ENCODE data around the gene NTRK3.

Gene NTRK3

GRCh38 chr15:87873516-87873915 is 383.0 kb downstream of the NTRK3 start:
- Histone ChIP-seq H3K27ac (ENCODE audit: low read depth, low read length) (no peak overlapping the region), H3K9me2 (replicated peaks; ENCODE audit: control insufficient read depth, low read length) (no peaks in the 10 kb centered on the region), H3K36me3 (ENCODE audit: control insufficient read depth, low read length) (no peaks in the 10 kb centered on the region), H3F3A (ENCODE audit: control insufficient read depth, insufficient read depth) (no peaks in the 10 kb centered on the region), H3K4me3 (ENCODE audit: low read length) (no peak overlapping the region), H3K4me1 (ENCODE audit: control insufficient read depth, low read length) (no peaks in the 10 kb centered on the region), H3K9me3 (ENCODE audit: control insufficient read depth, insufficient read depth, low read length) (no peaks in the 10 kb centered on the region), H3K79me2 (ENCODE audit: control insufficient read depth, low read length) (no peaks in the 10 kb centered on the region), H3K4me2 (ENCODE audit: low read length) (no peak overlapping the region), H3K27me3 (ENCODE audit: control insufficient read depth, low read length) (no peaks in the 10 kb centered on the region), H4K20me1 (ENCODE audit: control insufficient read depth, insufficient read depth, low read depth, low read length) (no peaks in the 10 kb centered on the region)
- no peak for TF ChIP-seq CTCF (IDR thresholded peaks at IDR 0.05; ENCODE audit: low read depth, low read length, poor library complexity, severe bottlenecking)
- TF ChIP-seq EZH2phosphoT487 (IDR thresholded peaks at IDR 0.05; ENCODE audit: borderline replicate concordance, low read length) = no peak

GRCh38 chr15:87871731-87872320 is 384.7 kb downstream of the NTRK3 start:
- H3K4me2 ChIP-seq (ENCODE audit: low read length) = no peak overlapping the region
- H3K27me3 ChIP-seq (ENCODE audit: control insufficient read depth, low read length) = no peaks in the 10 kb centered on the region
- H3K79me2 ChIP-seq (ENCODE audit: control insufficient read depth, low read length) = no peaks in the 10 kb centered on the region
- TF ChIP-seq CTCF (IDR thresholded peaks at IDR 0.05; ENCODE audit: low read depth, low read length, poor library complexity, severe bottlenecking) = no peak
- no peak for TF ChIP-seq EZH2phosphoT487 (IDR thresholded peaks at IDR 0.05; ENCODE audit: borderline replicate concordance, low read length)
- no peaks in the 10 kb centered on the region for H3K9me2 ChIP-seq (replicated peaks; ENCODE audit: control insufficient read depth, low read length)
- no peak overlapping the region for H3K4me3 ChIP-seq (ENCODE audit: low read length)
- no peak overlapping the region for H3K27ac ChIP-seq (ENCODE audit: low read depth, low read length)
- H3K9me3 ChIP-seq (ENCODE audit: control insufficient read depth, insufficient read depth, low read length) = no peaks in the 10 kb centered on the region
- H3F3A ChIP-seq (ENCODE audit: control insufficient read depth, insufficient read depth) = no peaks in the 10 kb centered on the region
- no peaks in the 10 kb centered on the region for H3K4me1 ChIP-seq (ENCODE audit: control insufficient read depth, low read length)
- H4K20me1 ChIP-seq (ENCODE audit: control insufficient read depth, insufficient read depth, low read depth, low read length) = no peaks in the 10 kb centered on the region
- H3K36me3 ChIP-seq (ENCODE audit: control insufficient read depth, low read length) = no peaks in the 10 kb centered on the region

GRCh38 chr15:87871258-87871681 is 385.3 kb downstream of the NTRK3 start:
- Histone ChIP-seq H3K27me3 (ENCODE audit: control insufficient read depth, low read length) (no peaks in the 10 kb centered on the region), H3K4me3 (ENCODE audit: low read length) (no peak overlapping the region), H3K9me2 (replicated peaks; ENCODE audit: control insufficient read depth, low read length) (no peaks in the 10 kb centered on the region), H3K27ac (ENCODE audit: low read depth, low read length) (no peak overlapping the region), H3K4me1 (ENCODE audit: control insufficient read depth, low read length) (no peaks in the 10 kb centered on the region), H3K9me3 (ENCODE audit: control insufficient read depth, insufficient read depth, low read length) (no peaks in the 10 kb centered on the region), H3K36me3 (ENCODE audit: control insufficient read depth, low read length) (no peaks in the 10 kb centered on the region), H3K79me2 (ENCODE audit: control insufficient read depth, low read length) (no peaks in the 10 kb centered on the region), H4K20me1 (ENCODE audit: control insufficient read depth, insufficient read depth, low read depth, low read length) (no peaks in the 10 kb centered on the region), H3K4me2 (ENCODE audit: low read length) (no peak overlapping the region), H3F3A (ENCODE audit: control insufficient read depth, insufficient read depth) (no peaks in the 10 kb centered on the region)
- TF ChIP-seq CTCF (IDR thresholded peaks at IDR 0.05; ENCODE audit: low read depth, low read length, poor library complexity, severe bottlenecking) = no peak
